K562 (cell line): Measurements from ENCODE around the gene CCDC158. TPM values are rescaled to one million over a fixed set of nuclear protein-coding genes. Genes with fewer than 3 reads are reported as not detected.

Experiments used
- ATAC-seq: fragments of 200-7000 bp; cut with Tn5 transposase; 3 replicates; pipeline ENCODE4 v1.9.1; 2020; ENCODE audit warnings: moderate library complexity
- BruUV-seq: library from RNA; stranded (reverse); fragments of 400-500 nt; replicated peaks from 2 replicates; lab custom pipeline; 2021; lab: Mats Ljungman, UMichigan
- CTCF ChIA-PET: fragments of 300-600 bp; formaldehyde crosslinking; extraction: SDS; loops from one replicate; lab custom pipeline; 2021; ENCODE audit warnings: low intra/inter-chr PET ratio; lab: Yijun Ruan, JAX
- POLR2A ChIA-PET: fragments of 300-600, 350-650 bp; sonication (Branson Sonifier 250); formaldehyde crosslinking; extraction: SDS; loops from one replicate; lab custom pipeline; 2021; ENCODE audit warnings: antibody characterized with exemption, inconsistent platforms; lab: Yijun Ruan, JAX
- DNase-seq, 4 experiments: peaks; one replicate each; pipeline versions ENCODE4 v3.0.0 to v3.0.0-alpha.2; 2011 to 2018; ENCODE audit warnings: low spot score in 3 of 4, mixed read lengths in 3 of 4; ENCODE audit errors: extremely low read depth in 1 of 4
- FAIRE-seq: peaks from 2 replicates; lab custom pipeline; 2011; peaks lifted over from hg19 to GRCh38; lab: Jason Lieb, UNC
- H2AFZ ChIP-seq: 2 replicates; pipeline ENCODE4 v1.6.0; 2011; ENCODE audit warnings: low read depth, low read length, control low read depth, inconsistent platforms
- H3K27ac ChIP-seq: fragments of 200-600 bp; 3 replicates; pipeline ENCODE4 v1.8.0; 2011; ENCODE audit warnings: low read depth, mild to moderate bottlenecking, control low read depth, inconsistent platforms, low read length, moderate library complexity, mixed read lengths; ENCODE audit errors: extremely low read depth
- H3K27me3 ChIP-seq, 2 experiments: fragments of 300-600 bp in 1 of 2; 2 replicates in 1 of 2; 3 replicates in 1 of 2; pipeline versions ENCODE4 v1.6.0 to v1.8.0; 2011; ENCODE audit warnings: inconsistent platforms in 2 of 2, low read length in 2 of 2, mild to moderate bottlenecking in 1 of 2, mixed read lengths in 1 of 2, moderate library complexity in 1 of 2; ENCODE audit not compliant: control insufficient read depth in 2 of 2, insufficient read depth in 2 of 2
- H3K36me3 ChIP-seq: fragments of 300-600 bp; 3 replicates; pipeline ENCODE4 v1.8.0; 2011; ENCODE audit warnings: mild to moderate bottlenecking, low read length, inconsistent platforms; ENCODE audit not compliant: control insufficient read depth, insufficient read depth
- H3K4me1 ChIP-seq, 2 experiments: fragments of 200-600 bp in 1 of 2; replicated peaks in 1 of 2; 2 replicates in 1 of 2; 3 replicates in 1 of 2; pipeline versions ENCODE4 v1.5.1 to v1.8.0; 2011; ENCODE audit warnings: inconsistent platforms in 2 of 2, low read length in 2 of 2, mild to moderate bottlenecking in 1 of 2, mixed read lengths in 1 of 2, moderate library complexity in 1 of 2; ENCODE audit not compliant: control insufficient read depth in 2 of 2, insufficient read depth in 2 of 2
- H3K4me2 ChIP-seq: 2 replicates; pipeline ENCODE4 v1.6.1; 2011; ENCODE audit warnings: low read length, control low read depth, inconsistent platforms, mixed read lengths; ENCODE audit not compliant: insufficient read depth
- H3K4me3 ChIP-seq: fragments of 200-600 bp; sonication (generic), shearing (Covaris generic); 2 replicates; pipeline ENCODE4 v1.5.1; 2016; ENCODE audit warnings: control low read depth, inconsistent platforms
- H3K79me2 ChIP-seq: fragments of 200-600 bp; 3 replicates; pipeline ENCODE4 v1.8.0; 2011; ENCODE audit warnings: low read length, inconsistent platforms; ENCODE audit not compliant: control insufficient read depth, insufficient read depth
- H3K9ac ChIP-seq, 2 experiments: 2 replicates each; pipeline versions ENCODE4 v1.6.0 to v1.6.1; 2011; ENCODE audit warnings: low read depth in 2 of 2, low read length in 2 of 2, control low read depth in 1 of 2, inconsistent platforms in 1 of 2, mild to moderate bottlenecking in 1 of 2, mixed read lengths in 1 of 2; ENCODE audit not compliant: insufficient read depth in 1 of 2
- H3K9me1 ChIP-seq: one replicate; pipeline ENCODE4 v1.6.0; 2011; ENCODE audit warnings: inconsistent platforms, mild to moderate bottlenecking, low read length, moderate library complexity; ENCODE audit not compliant: control insufficient read depth, insufficient read depth
- H3K9me3 ChIP-seq: replicated peaks from 2 replicates; pipeline ENCODE4 v1.5.1; 2011; ENCODE audit warnings: low read depth, low read length, inconsistent platforms; ENCODE audit not compliant: control insufficient read depth, insufficient read depth
- H4K20me1 ChIP-seq: replicated peaks from 2 replicates; pipeline ENCODE4 v1.6.1; 2011; ENCODE audit warnings: low read length, inconsistent platforms, mixed read lengths; ENCODE audit not compliant: control insufficient read depth, insufficient read depth
- CEBPZ ChIP-seq: fragments of 150-350 bp; IDR thresholded peaks from 2 replicates; pipeline ENCODE4 v1.6.1; 2014; ENCODE audit warnings: low read depth, mild to moderate bottlenecking, low read length, borderline replicate concordance
- EHMT2 ChIP-seq: fragments of 450-650 bp; IDR thresholded peaks from 2 replicates; pipeline ENCODE4 v1.6.1; 2018; ENCODE audit warnings: antibody characterized with exemption
- ELF2 ChIP-seq: fragments of 250-450 bp; sonication (Bioruptor Pico); IDR thresholded peaks from 2 replicates; pipeline ENCODE4 v1.5.0; 2021; ENCODE audit warnings: mild to moderate bottlenecking
- GABPB1 ChIP-seq: sonication (generic); formaldehyde crosslinking; IDR thresholded peaks from 2 replicates; pipeline ENCODE4 v1.8.0; 2022; ENCODE audit warnings: mild to moderate bottlenecking, missing genetic modification reagents
- GATAD2A ChIP-seq: fragments of 450-650 bp; IDR thresholded peaks from 2 replicates; pipeline ENCODE4 v1.6.1; 2017
- KLF6 ChIP-seq: fragments of 250-450 bp; sonication (Bioruptor Pico); IDR thresholded peaks from 2 replicates; pipeline ENCODE4 v1.4.0; 2020; ENCODE audit warnings: mild to moderate bottlenecking, moderate library complexity, borderline replicate concordance
- MAFF ChIP-seq: IDR thresholded peaks from 2 replicates; pipeline ENCODE4 v1.6.1; 2012; ENCODE audit warnings: low read length, improper control_type of control experiment
- NBN ChIP-seq: fragments of 450-650 bp; IDR thresholded peaks from 2 replicates; pipeline ENCODE4 v1.6.1; 2016; ENCODE audit warnings: low read depth, mild to moderate bottlenecking
- NCOA1 ChIP-seq: fragments of 450-650 bp; IDR thresholded peaks from 2 replicates; pipeline ENCODE4 v1.6.1; 2016; ENCODE audit warnings: low read depth
- NONO ChIP-seq, 2 experiments: fragments of 200-400 bp in 1 of 2; fragments of 450-650 bp in 1 of 2; formaldehyde crosslinking in 1 of 2; IDR thresholded peaks; 2 replicates each; pipeline ENCODE4 v1.6.1; 2017; ENCODE audit warnings: low read depth in 2 of 2, mild to moderate bottlenecking in 2 of 2, moderate library complexity in 2 of 2, low read length in 1 of 2
- NR3C1 ChIP-seq: sonication (generic); formaldehyde crosslinking; IDR thresholded peaks from 2 replicates; pipeline ENCODE4 v1.8.1; 2022; ENCODE audit warnings: missing genetic modification reagents
- RAD51 ChIP-seq: fragments of 450-650 bp; IDR thresholded peaks from 2 replicates; pipeline ENCODE4 v1.7.1; 2016; ENCODE audit warnings: low read depth, mild to moderate bottlenecking, borderline replicate concordance
- SNIP1 ChIP-seq: fragments of 450-650 bp; IDR thresholded peaks from 2 replicates; pipeline ENCODE4 v1.7.1; 2017; ENCODE audit warnings: low read depth, mild to moderate bottlenecking
- SUPT5H ChIP-seq: fragments of 450-650 bp; IDR thresholded peaks from 2 replicates; pipeline ENCODE4 v1.6.1; 2016
- TRIM25 ChIP-seq: fragments of 450-650 bp; IDR thresholded peaks from 2 replicates; pipeline ENCODE4 v1.7.0; 2016; ENCODE audit warnings: borderline replicate concordance
- WGBS: fragments of 100-300 bp; shearing (Covaris generic); methylation state at CpG from one replicate; pipeline ENCODE4 v1.1.6; 2016; ENCODE audit warnings: low coverage, mixed read lengths; ENCODE audit not compliant: insufficient coverage; ENCODE audit errors: missing lambda C conversion rate; 5-methylcytosine and 5-hydroxymethylcytosine counted together
- in situ Hi-C: fragments of 300-500 bp; cut with MboI; formaldehyde crosslinking; loops from 4 replicates; pipeline ENCODE4 v1.15.0; 2018; ENCODE audit warnings: inconsistent platforms, mixed read lengths
- intact Hi-C: fragments of 100-400 bp; cut with micrococcal nuclease; formaldehyde crosslinking; loops from 2 replicates; pipeline ENCODE4 v1.14.2; 2022
- polyA plus RNA-seq, 8 experiments: library from polyadenylated mRNA; depleted of rRNA in 4 of 8; stranded (reverse) in 5 of 8; unstranded in 3 of 8; fragments of >200 nt; fragmentation: Nextera tagmentation in 2 of 8; fragmentation: Illumina TruSeq in 1 of 8; extraction: Ambion mirVana in 2 of 8; extraction: Trizol in 1 of 8; gene quantifications; 2 replicates each; pipeline versions ENCODE4 v1.2.1 to v1.2.3, GENCODE V29; 2011 to 2014; ENCODE audit warnings: inconsistent platforms in 1 of 8, missing spikeins in 1 of 8
- total RNA-seq, 7 experiments: library from RNA; depleted of rRNA in 6 of 7; stranded (reverse); fragments of >200 nt in 6 of 7; fragmentation: Illumina TruSeq in 2 of 7; extraction: Trizol in 2 of 7; gene quantifications; 2 replicates each; pipeline versions ENCODE4 v1.2.1 to v1.2.3, GENCODE V29; 2011 to 2021; ENCODE audit warnings: low replicate concordance in 1 of 7

CCDC158 gene
- total and polyA plus RNA-seq, 9 of the 15 experiments (the other 6 are each of a cell fraction or from before 2014, with no cell fraction given), result not detected

- TF ChIP-seq NCOA1 (no peak), ELF2 (CRISPR knock-in tag) (no peak), GABPB1 (CRISPR knock-in tag) (no peak), NR3C1 (CRISPR knock-in tag) (no peak), KLF6 (CRISPR knock-in tag) (no peak)
Observed at GRCh38 chr4:76449362-76449767, 28.4 kb upstream of the CCDC158 start (continued).

- H4K20me1 ChIP-seq, result no peaks in the 10 kb centered on the region
- H3K9me3 ChIP-seq, result no peaks in the 10 kb centered on the region
- no peaks in the 10 kb centered on the region for H3K36me3 ChIP-seq
- CTCF ChIA-PET, result no interaction called here
- FAIRE-seq (peak; percentile 40), DNase-seq (no peak), ATAC-seq (no peak)
- WGBS, result 0% methylated on average over 3 of the region's 3 CpGs
- H3K79me2 ChIP-seq, result no peaks in the 10 kb centered on the region
- H3K4me3 ChIP-seq, result no peak overlapping the region
- POLR2A ChIA-PET, result no interaction called here
- H3K9me1 ChIP-seq, result no peaks in the 10 kb centered on the region
- no peak overlapping the region for H3K4me2 ChIP-seq
- in situ Hi-C loops, result no loop called here
- BruUV-seq, result no TSS peak
- TF ChIP-seq TRIM25 (no peak), GATAD2A (no peak), EHMT2 (no peak), RAD51 (no peak), SNIP1 (no peak), NBN (no peak), MAFF (no peak), SUPT5H (no peak), NONO (IDR thresholded peaks at IDR 0.05; ENCODE audit: low read depth in 2 of 2, low read length in 1 of 2) (no peak), CEBPZ (no peak)
- no peaks in the 10 kb centered on the region for H3K4me1 ChIP-seq
- peaks cover 0 to 7% of the 10 kb centered on the region in 2 experiments; a peak in 2 of 5 replicates for H3K27me3 ChIP-seq
- no peak overlapping the region for H2AFZ ChIP-seq
- H3K27ac ChIP-seq, result no peak overlapping the region
- intact Hi-C loops, result no loop called here
- H3K9ac ChIP-seq, result no peak overlapping the region
Observed at GRCh38 chr4:76448211-76448610, 27.3 kb upstream of the CCDC158 start.
